Measurements from ENCODE around the gene HAL. TPM values are rescaled to one million over a fixed set of nuclear protein-coding genes. Genes with fewer than 3 reads are reported as not detected.

HAL gene
- total and polyA plus RNA-seq, 2 of the 13 experiments (the other 11 are each of a cell fraction or from before 2014, with no cell fraction given), result 0.89 to 37.8 TPM

GRCh38 chr12:95942524-95943329, 53.4 kb downstream of the HAL start, which contains the start of gene CCDC38 (continued):
- TF ChIP-seq, protein P1, sequence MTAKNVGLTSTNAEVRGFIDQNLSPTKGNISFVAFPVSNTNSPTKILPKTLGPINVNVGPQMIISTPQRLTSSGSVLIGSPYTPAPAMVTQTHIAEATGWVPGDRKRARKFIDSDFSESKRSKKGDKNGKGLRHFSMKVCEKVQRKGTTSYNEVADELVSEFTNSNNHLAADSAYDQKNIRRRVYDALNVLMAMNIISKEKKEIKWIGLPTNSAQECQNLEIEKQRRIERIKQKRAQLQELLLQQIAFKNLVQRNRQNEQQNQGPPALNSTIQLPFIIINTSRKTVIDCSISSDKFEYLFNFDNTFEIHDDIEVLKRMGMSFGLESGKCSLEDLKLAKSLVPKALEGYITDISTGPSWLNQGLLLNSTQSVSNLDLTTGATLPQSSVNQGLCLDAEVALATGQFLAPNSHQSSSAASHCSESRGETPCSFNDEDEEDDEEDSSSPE (CRISPR knock-in tag; IDR thresholded peaks at IDR 0.05), result peak; percentile 7; the same call in 1 of the 2 replicates
- TF ChIP-seq THAP8 (CRISPR knock-in tag; IDR thresholded peaks at IDR 0.05; ENCODE audit: borderline replicate concordance), result peak; percentile 70; the same call in 1 of the 2 replicates
- no peak for TF ChIP-seq ATF1 (CRISPR knock-in tag; IDR thresholded peaks at IDR 0.05)
- TF ChIP-seq ZNF562 (CRISPR knock-in tag; IDR thresholded peaks at IDR 0.05; ENCODE audit: borderline replicate concordance), result no peak
- TF ChIP-seq, protein P2, sequence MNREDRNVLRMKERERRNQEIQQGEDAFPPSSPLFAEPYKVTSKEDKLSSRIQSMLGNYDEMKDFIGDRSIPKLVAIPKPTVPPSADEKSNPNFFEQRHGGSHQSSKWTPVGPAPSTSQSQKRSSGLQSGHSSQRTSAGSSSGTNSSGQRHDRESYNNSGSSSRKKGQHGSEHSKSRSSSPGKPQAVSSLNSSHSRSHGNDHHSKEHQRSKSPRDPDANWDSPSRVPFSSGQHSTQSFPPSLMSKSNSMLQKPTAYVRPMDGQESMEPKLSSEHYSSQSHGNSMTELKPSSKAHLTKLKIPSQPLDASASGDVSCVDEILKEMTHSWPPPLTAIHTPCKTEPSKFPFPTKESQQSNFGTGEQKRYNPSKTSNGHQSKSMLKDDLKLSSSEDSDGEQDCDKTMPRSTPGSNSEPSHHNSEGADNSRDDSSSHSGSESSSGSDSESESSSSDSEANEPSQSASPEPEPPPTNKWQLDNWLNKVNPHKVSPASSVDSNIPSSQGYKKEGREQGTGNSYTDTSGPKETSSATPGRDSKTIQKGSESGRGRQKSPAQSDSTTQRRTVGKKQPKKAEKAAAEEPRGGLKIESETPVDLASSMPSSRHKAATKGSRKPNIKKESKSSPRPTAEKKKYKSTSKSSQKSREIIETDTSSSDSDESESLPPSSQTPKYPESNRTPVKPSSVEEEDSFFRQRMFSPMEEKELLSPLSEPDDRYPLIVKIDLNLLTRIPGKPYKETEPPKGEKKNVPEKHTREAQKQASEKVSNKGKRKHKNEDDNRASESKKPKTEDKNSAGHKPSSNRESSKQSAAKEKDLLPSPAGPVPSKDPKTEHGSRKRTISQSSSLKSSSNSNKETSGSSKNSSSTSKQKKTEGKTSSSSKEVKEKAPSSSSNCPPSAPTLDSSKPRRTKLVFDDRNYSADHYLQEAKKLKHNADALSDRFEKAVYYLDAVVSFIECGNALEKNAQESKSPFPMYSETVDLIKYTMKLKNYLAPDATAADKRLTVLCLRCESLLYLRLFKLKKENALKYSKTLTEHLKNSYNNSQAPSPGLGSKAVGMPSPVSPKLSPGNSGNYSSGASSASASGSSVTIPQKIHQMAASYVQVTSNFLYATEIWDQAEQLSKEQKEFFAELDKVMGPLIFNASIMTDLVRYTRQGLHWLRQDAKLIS (CRISPR knock-in tag; IDR thresholded peaks at IDR 0.05), result no peak
- TF ChIP-seq, protein P3, sequence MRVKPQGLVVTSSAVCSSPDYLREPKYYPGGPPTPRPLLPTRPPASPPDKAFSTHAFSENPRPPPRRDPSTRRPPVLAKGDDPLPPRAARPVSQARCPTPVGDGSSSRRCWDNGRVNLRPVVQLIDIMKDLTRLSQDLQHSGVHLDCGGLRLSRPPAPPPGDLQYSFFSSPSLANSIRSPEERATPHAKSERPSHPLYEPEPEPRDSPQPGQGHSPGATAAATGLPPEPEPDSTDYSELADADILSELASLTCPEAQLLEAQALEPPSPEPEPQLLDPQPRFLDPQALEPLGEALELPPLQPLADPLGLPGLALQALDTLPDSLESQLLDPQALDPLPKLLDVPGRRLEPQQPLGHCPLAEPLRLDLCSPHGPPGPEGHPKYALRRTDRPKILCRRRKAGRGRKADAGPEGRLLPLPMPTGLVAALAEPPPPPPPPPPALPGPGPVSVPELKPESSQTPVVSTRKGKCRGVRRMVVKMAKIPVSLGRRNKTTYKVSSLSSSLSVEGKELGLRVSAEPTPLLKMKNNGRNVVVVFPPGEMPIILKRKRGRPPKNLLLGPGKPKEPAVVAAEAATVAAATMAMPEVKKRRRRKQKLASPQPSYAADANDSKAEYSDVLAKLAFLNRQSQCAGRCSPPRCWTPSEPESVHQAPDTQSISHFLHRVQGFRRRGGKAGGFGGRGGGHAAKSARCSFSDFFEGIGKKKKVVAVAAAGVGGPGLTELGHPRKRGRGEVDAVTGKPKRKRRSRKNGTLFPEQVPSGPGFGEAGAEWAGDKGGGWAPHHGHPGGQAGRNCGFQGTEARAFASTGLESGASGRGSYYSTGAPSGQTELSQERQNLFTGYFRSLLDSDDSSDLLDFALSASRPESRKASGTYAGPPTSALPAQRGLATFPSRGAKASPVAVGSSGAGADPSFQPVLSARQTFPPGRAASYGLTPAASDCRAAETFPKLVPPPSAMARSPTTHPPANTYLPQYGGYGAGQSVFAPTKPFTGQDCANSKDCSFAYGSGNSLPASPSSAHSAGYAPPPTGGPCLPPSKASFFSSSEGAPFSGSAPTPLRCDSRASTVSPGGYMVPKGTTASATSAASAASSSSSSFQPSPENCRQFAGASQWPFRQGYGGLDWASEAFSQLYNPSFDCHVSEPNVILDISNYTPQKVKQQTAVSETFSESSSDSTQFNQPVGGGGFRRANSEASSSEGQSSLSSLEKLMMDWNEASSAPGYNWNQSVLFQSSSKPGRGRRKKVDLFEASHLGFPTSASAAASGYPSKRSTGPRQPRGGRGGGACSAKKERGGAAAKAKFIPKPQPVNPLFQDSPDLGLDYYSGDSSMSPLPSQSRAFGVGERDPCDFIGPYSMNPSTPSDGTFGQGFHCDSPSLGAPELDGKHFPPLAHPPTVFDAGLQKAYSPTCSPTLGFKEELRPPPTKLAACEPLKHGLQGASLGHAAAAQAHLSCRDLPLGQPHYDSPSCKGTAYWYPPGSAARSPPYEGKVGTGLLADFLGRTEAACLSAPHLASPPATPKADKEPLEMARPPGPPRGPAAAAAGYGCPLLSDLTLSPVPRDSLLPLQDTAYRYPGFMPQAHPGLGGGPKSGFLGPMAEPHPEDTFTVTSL (CRISPR knock-in tag; IDR thresholded peaks at IDR 0.05; ENCODE audit: borderline replicate concordance), result no peak; the same call in 1 of the 2 replicates
- TF ChIP-seq NR3C1 (CRISPR knock-in tag; IDR thresholded peaks at IDR 0.05), result no peak
- TF ChIP-seq GMEB1 (CRISPR knock-in tag; IDR thresholded peaks at IDR 0.05; ENCODE audit: borderline replicate concordance), result no peak
- TF ChIP-seq SSRP1 (CRISPR knock-in tag; IDR thresholded peaks at IDR 0.05), result peak; percentile 64; the same call in 1 of the 2 replicates
- TF ChIP-seq KMT2B (CRISPR knock-in tag; IDR thresholded peaks at IDR 0.05), result peak; percentile 41
- TF ChIP-seq FOXM1 (CRISPR knock-in tag; IDR thresholded peaks at IDR 0.05), result no peak
- TF ChIP-seq, protein P4, sequence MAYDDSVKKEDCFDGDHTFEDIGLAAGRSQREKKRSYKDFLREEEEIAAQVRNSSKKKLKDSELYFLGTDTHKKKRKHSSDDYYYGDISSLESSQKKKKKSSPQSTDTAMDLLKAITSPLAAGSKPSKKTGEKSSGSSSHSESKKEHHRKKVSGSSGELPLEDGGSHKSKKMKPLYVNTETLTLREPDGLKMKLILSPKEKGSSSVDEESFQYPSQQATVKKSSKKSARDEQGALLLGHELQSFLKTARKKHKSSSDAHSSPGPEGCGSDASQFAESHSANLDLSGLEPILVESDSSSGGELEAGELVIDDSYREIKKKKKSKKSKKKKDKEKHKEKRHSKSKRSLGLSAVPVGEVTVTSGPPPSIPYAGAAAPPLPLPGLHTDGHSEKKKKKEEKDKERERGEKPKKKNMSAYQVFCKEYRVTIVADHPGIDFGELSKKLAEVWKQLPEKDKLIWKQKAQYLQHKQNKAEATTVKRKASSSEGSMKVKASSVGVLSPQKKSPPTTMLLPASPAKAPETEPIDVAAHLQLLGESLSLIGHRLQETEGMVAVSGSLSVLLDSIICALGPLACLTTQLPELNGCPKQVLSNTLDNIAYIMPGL (CRISPR knock-in tag; IDR thresholded peaks at IDR 0.05; ENCODE audit: borderline replicate concordance in 1 of 2, low read depth in 1 of 2), result peak; percentile 6 to 77; a peak in 1 of 4 replicates
